A549 (cell line): ENCODE results near the gene ARX. TPM values are rescaled to one million over a fixed set of nuclear protein-coding genes. Genes with fewer than 3 reads are reported as not detected.

Experiments used
- ATAC-seq, 2 experiments: fragments of 200-7000 bp in 1 of 2; fragments of >200 bp in 1 of 2; cut with Nextera tagmentation in 1 of 2; cut with Tn5 transposase in 1 of 2; 3 replicates each; pipeline versions ENCODE4 v1.8.0 to v1.9.1; 2018 to 2020; ENCODE audit warnings: mild to moderate bottlenecking in 1 of 2, moderate library complexity in 1 of 2
- CTCF ChIA-PET: fragments of 300-600 bp; sonication (Branson Sonifier 250); formaldehyde crosslinking; extraction: SDS; loops from one replicate; lab custom pipeline; 2021; ENCODE audit warnings: antibody characterized with exemption, inconsistent platforms; lab: Yijun Ruan, JAX
- POLR2A ChIA-PET: fragments of 350-600 bp; formaldehyde crosslinking; extraction: SDS; loops from one replicate; lab custom pipeline; 2021; ENCODE audit warnings: antibody characterized with exemption, inconsistent platforms; lab: Yijun Ruan, JAX
- DNase-seq, 2 experiments: peaks; one replicate each; pipeline versions ENCODE4 v3.0.0 to v3.0.0-alpha.2; 2011 to 2016; ENCODE audit warnings: low read depth in 1 of 2, low spot score in 1 of 2
- FAIRE-seq: peaks from 2 replicates; lab custom pipeline; 2011; peaks lifted over from hg19 to GRCh38; lab: Jason Lieb, UNC
- H3K27ac ChIP-seq, 2 experiments: fragments of >200 bp; sonication (Bioruptor Twin); formaldehyde crosslinking; 3 replicates each; pipeline ENCODE4 v1.5.1; 2016 to 2017
- H3K4me1 ChIP-seq: fragments of >200 bp; sonication (Bioruptor Twin); formaldehyde crosslinking; 3 replicates; pipeline ENCODE4 v1.6.1; 2016
- H3K4me2 ChIP-seq: fragments of >200 bp; sonication (Bioruptor Twin); formaldehyde crosslinking; 3 replicates; pipeline ENCODE4 v1.6.1; 2016
- H3K4me3 ChIP-seq: fragments of >200 bp; sonication (Bioruptor Twin); formaldehyde crosslinking; 3 replicates; pipeline ENCODE4 v1.5.1; 2016
- H3K9me3 ChIP-seq: fragments of >200 bp; sonication (Bioruptor Twin); formaldehyde crosslinking; 3 replicates; pipeline ENCODE4 v1.6.1; 2016
- BHLHE40 ChIP-seq: IDR thresholded peaks from 2 replicates; pipeline ENCODE4 v1.6.1; 2012; ENCODE audit warnings: low read depth, low read length, inconsistent platforms
- CBX2 ChIP-seq: fragments of 200-600 bp; sonication (generic); IDR thresholded peaks from 2 replicates; pipeline ENCODE4 v1.6.1; 2016; ENCODE audit warnings: low read depth, mild to moderate bottlenecking, borderline replicate concordance
- CHD2 ChIP-seq: fragments of 150-350 bp; IDR thresholded peaks from 2 replicates; pipeline ENCODE4 v1.6.1; 2014; ENCODE audit warnings: low read length; ENCODE audit not compliant: partially characterized antibody
- CHD4 ChIP-seq: fragments of 200-600 bp; sonication (generic); IDR thresholded peaks from 2 replicates; pipeline ENCODE4 v1.6.1; 2016; ENCODE audit warnings: antibody characterized with exemption, mild to moderate bottlenecking, borderline replicate concordance
- EP300 ChIP-seq, 2 experiments: fragments of >200 bp; sonication (Bioruptor Twin); formaldehyde crosslinking; IDR thresholded peaks; 2 replicates in 1 of 2; 3 replicates in 1 of 2; pipeline ENCODE4 v1.6.1; 2016 to 2017
- ESRRA ChIP-seq: fragments of 150-350 bp; IDR thresholded peaks from 2 replicates; pipeline ENCODE4 v1.6.1; 2014; ENCODE audit warnings: mild to moderate bottlenecking, low read length, borderline replicate concordance
- FOSB ChIP-seq: fragments of 250-450 bp; sonication (Bioruptor Pico); IDR thresholded peaks from 2 replicates; pipeline ENCODE4 v1.5.0; 2020; ENCODE audit warnings: mild to moderate bottlenecking, moderate library complexity
- GATA3 ChIP-seq: IDR thresholded peaks from 2 replicates; pipeline ENCODE4 v1.6.1; 2012; ENCODE audit warnings: borderline replicate concordance
- HOXB13 ChIP-seq: fragments of 250-450 bp; sonication (Bioruptor Pico); IDR thresholded peaks from 2 replicates; pipeline ENCODE4 v1.5.0; 2020; ENCODE audit warnings: low read depth, mild to moderate bottlenecking, moderate library complexity
- JUN ChIP-seq, 2 experiments: fragments of >200 bp; sonication (Bioruptor Twin); formaldehyde crosslinking; IDR thresholded peaks; 2 replicates in 1 of 2; 3 replicates in 1 of 2; pipeline ENCODE4 v1.6.1; 2016 to 2017
- JUNB ChIP-seq: fragments of >200 bp; sonication (Bioruptor Twin); formaldehyde crosslinking; IDR thresholded peaks from 2 replicates; pipeline ENCODE4 v1.6.1; 2016
- KDM1A ChIP-seq: fragments of 200-600 bp; sonication (generic); IDR thresholded peaks from 2 replicates; pipeline ENCODE4 v1.6.1; 2016; ENCODE audit warnings: low read depth, mild to moderate bottlenecking
- KDM5A ChIP-seq: fragments of 200-600 bp; sonication (generic); IDR thresholded peaks from 2 replicates; pipeline ENCODE4 v1.6.1; 2016; ENCODE audit warnings: antibody characterized with exemption, mild to moderate bottlenecking
- MAFK ChIP-seq: fragments of 450-650 bp; IDR thresholded peaks from 2 replicates; pipeline ENCODE4 v1.6.1; 2014; ENCODE audit not compliant: partially characterized antibody
- MAZ ChIP-seq: fragments of 150-350 bp; IDR thresholded peaks from 2 replicates; pipeline ENCODE4 v1.6.1; 2014; ENCODE audit warnings: antibody characterized with exemption, low read depth, low read length, borderline replicate concordance
- MYC ChIP-seq: IDR thresholded peaks from 2 replicates; pipeline ENCODE4 v1.6.1; 2012; ENCODE audit warnings: mild to moderate bottlenecking, inconsistent platforms, low read length, improper control_type of control experiment, borderline replicate concordance
- NFE2L2 ChIP-seq: fragments of 150-350 bp; conservative IDR thresholded peaks from 2 replicates; pipeline ENCODE4 v1.6.1; 2014; ENCODE audit warnings: low read length
- NPAS2 ChIP-seq: fragments of 250-450 bp; sonication (Bioruptor Pico); IDR thresholded peaks from 2 replicates; pipeline ENCODE4 v1.8.0; 2022; ENCODE audit warnings: mild to moderate bottlenecking, moderate library complexity, borderline replicate concordance
- PHF8 ChIP-seq: fragments of 200-600 bp; sonication (generic); IDR thresholded peaks from 2 replicates; pipeline ENCODE4 v1.6.1; 2016; ENCODE audit warnings: low read depth, mild to moderate bottlenecking, antibody characterized with exemption, moderate library complexity, borderline replicate concordance
- POLR2AphosphoS2 ChIP-seq: conservative IDR thresholded peaks from 2 replicates; pipeline ENCODE4 v1.6.1; 2012; ENCODE audit warnings: low read length, improper control_type of control experiment, inconsistent platforms
- RAD21 ChIP-seq, 2 experiments: fragments of >200 bp in 1 of 2; sonication (Bioruptor Twin) in 1 of 2; formaldehyde crosslinking in 1 of 2; IDR thresholded peaks in 1 of 2; conservative IDR thresholded peaks in 1 of 2; 2 replicates in 1 of 2; 3 replicates in 1 of 2; pipeline ENCODE4 v1.6.1; 2012 to 2018; ENCODE audit warnings: inconsistent platforms in 1 of 2
- RARB ChIP-seq: fragments of 250-450 bp; sonication (Bioruptor Pico); IDR thresholded peaks from 2 replicates; pipeline ENCODE4 v1.8.0; 2021; ENCODE audit warnings: mild to moderate bottlenecking, moderate library complexity
- TP53 ChIP-seq: fragments of 250-450 bp; sonication (Bioruptor Pico); IDR thresholded peaks from 2 replicates; pipeline ENCODE4 v1.5.0; 2021; ENCODE audit warnings: mild to moderate bottlenecking, moderate library complexity
- ZFP36 ChIP-seq: fragments of 450-650 bp; IDR thresholded peaks from 2 replicates; pipeline ENCODE4 v1.6.1; 2014; ENCODE audit warnings: borderline replicate concordance; ENCODE audit not compliant: partially characterized antibody
- ZNF302 ChIP-seq: fragments of 250-450 bp; sonication (Bioruptor Pico); IDR thresholded peaks from 2 replicates; pipeline ENCODE4 v1.9.0; 2021; ENCODE audit warnings: inconsistent platforms, mild to moderate bottlenecking, moderate library complexity
- ZSCAN20 ChIP-seq: fragments of 250-450 bp; sonication (Bioruptor Pico); IDR thresholded peaks from 2 replicates; pipeline ENCODE4 v1.8.0; 2022; ENCODE audit warnings: mild to moderate bottlenecking, moderate library complexity
- WGBS: methylation state at CpG from one replicate; pipeline ENCODE4 v1.1.6; 2017; ENCODE audit errors: missing lambda C conversion rate; 5-methylcytosine and 5-hydroxymethylcytosine counted together
- polyA plus RNA-seq, 4 experiments: library from polyadenylated mRNA; depleted of rRNA in 3 of 4; stranded (reverse); fragments of >200 nt; fragmentation: RNase III in 1 of 4; extraction: RNeasy Plus Mini Kit Qiagen cat#74134 plus additional on column Dnase treatment in 1 of 4; gene quantifications; 2 replicates in 3 of 4; 3 replicates in 1 of 4; pipeline ENCODE4 v1.2.3, GENCODE V29; 2011 to 2017
- TF ChIP-seq, protein P1 (sequence below): fragments of >200 bp; sonication (Bioruptor Twin); formaldehyde crosslinking; IDR thresholded peaks from 3 replicates; pipeline ENCODE4 v1.6.1; 2016
- TF ChIP-seq, protein P2 (sequence below): fragments of >200 bp; sonication (Bioruptor Twin); formaldehyde crosslinking; IDR thresholded peaks from 2 replicates; pipeline ENCODE4 v1.6.1; 2016
- TF ChIP-seq, protein P3 (sequence below): IDR thresholded peaks from 2 replicates; pipeline ENCODE4 v1.6.1; 2012
- TF ChIP-seq, protein P4 (sequence below): fragments of 150-350 bp; IDR thresholded peaks from 2 replicates; pipeline ENCODE4 v1.6.1; 2014; ENCODE audit warnings: low read depth, mild to moderate bottlenecking, low read length

The ARX gene
- polyA plus RNA-seq, 2 of the 4 experiments (the other 2 are of a cell fraction), result 0.40 to 1.00 TPM

DNA sequence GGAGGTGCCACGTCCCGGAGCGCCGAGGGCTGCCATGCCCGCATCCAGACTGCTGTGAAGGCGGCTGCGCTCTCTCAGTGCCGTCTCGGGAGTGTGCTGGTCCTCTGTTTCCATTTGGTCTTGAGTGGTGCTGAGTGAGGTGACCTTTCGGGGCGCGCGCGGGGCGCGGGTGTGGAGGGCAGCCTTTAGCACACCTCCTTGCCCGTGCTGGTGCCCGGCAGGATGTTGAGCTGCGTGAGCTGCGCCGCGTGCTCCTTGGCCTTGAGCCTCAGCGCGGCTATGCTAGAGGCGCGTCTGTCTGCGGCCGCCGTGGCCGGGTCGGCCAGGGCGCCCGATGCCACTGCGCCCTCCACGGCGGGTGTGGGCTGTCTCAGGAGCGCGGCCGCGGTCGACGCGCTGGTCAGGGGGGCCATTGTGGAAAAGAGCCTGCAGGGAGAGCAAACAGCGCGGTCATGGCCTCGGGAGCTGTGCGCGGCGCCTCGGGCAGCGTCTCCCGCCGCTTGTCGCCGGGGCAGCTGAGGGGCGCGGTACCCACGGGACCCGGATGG, 11.2 kb downstream of the ARX start:
- CTCF ChIA-PET, result no interaction called here
- Histone ChIP-seq H3K27ac (no peak overlapping the region), H3K4me2 (no peak overlapping the region), H3K4me3 (no peak overlapping the region), H3K9me3 (no peaks in the 10 kb centered on the region), H3K4me1 (no peaks in the 10 kb centered on the region)
- no peak; a peak in 2 of 6 replicates for ATAC-seq
- FAIRE-seq, result no peak
- DNase-seq, result no peak
- TF ChIP-seq ZSCAN20 (no peak), JUNB (no peak), GATA3 (no peak), POLR2AphosphoS2 (no peak), MAFK (no peak), JUN (IDR thresholded peaks at IDR 0.05) (no peak), ZFP36 (no peak), CHD2 (no peak), ESRRA (no peak), EP300 (IDR thresholded peaks at IDR 0.05) (no peak), BHLHE40 (no peak), HOXB13 (CRISPR knock-in tag) (no peak), RARB (CRISPR knock-in tag) (no peak), CBX2 (no peak), ZNF302 (CRISPR knock-in tag) (no peak), TP53 (CRISPR knock-in tag) (no peak), KDM1A (no peak)
- TF ChIP-seq, protein P1, sequence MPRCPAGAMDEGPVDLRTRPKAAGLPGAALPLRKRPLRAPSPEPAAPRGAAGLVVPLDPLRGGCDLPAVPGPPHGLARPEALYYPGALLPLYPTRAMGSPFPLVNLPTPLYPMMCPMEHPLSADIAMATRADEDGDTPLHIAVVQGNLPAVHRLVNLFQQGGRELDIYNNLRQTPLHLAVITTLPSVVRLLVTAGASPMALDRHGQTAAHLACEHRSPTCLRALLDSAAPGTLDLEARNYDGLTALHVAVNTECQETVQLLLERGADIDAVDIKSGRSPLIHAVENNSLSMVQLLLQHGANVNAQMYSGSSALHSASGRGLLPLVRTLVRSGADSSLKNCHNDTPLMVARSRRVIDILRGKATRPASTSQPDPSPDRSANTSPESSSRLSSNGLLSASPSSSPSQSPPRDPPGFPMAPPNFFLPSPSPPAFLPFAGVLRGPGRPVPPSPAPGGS, result no peak
- POLR2A ChIA-PET, result no interaction called here
- 93% methylated on average over 15 of the region's 59 CpGs for WGBS

DNA sequence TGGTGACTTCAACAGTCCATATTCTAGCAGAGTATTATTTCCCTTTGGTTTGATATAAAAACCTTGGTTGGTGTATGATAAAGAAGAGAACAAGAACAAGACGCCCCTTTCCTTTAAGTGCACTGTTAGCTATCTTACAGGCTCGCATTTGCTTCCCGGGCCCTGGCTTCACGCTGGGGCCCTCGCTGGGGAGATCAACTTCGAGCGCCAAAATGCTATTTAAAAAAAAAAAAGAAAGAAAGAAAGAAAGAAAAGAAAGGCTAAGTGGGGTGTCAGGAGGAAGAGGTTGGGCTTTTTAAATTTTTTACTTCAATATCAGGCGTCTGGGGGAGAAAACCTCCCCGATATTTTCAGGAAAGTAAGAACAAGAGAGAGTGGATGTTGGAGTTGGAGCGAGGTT, 11.7 kb downstream of the ARX start:
- POLR2A ChIA-PET, result no interaction called here
- DNase-seq, result no peak
- Histone ChIP-seq H3K4me1 (no peaks in the 10 kb centered on the region), H3K4me2 (no peak overlapping the region), H3K9me3 (no peaks in the 10 kb centered on the region), H3K27ac (no peak overlapping the region)
- WGBS, result 89% methylated on average over 10 of the region's 10 CpGs
- CTCF ChIA-PET, result interaction anchor here (1.0 kb wide), 1 partner anchor 9 kb away, joined by 3 read pairs; no protein-coding TSS in a partner anchor
- no peak for ATAC-seq
- FAIRE-seq, result no peak
- TF ChIP-seq KDM1A (no peak), PHF8 (no peak), ZSCAN20 (no peak), CBX2 (no peak)
- TF ChIP-seq, protein P2, sequence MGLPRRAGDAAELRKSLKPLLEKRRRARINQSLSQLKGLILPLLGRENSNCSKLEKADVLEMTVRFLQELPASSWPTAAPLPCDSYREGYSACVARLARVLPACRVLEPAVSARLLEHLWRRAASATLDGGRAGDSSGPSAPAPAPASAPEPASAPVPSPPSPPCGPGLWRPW, result no peak
- TF ChIP-seq, all 56 proteins: peak for 0
- H3K4me3 ChIP-seq, result no peak overlapping the region

DNA sequence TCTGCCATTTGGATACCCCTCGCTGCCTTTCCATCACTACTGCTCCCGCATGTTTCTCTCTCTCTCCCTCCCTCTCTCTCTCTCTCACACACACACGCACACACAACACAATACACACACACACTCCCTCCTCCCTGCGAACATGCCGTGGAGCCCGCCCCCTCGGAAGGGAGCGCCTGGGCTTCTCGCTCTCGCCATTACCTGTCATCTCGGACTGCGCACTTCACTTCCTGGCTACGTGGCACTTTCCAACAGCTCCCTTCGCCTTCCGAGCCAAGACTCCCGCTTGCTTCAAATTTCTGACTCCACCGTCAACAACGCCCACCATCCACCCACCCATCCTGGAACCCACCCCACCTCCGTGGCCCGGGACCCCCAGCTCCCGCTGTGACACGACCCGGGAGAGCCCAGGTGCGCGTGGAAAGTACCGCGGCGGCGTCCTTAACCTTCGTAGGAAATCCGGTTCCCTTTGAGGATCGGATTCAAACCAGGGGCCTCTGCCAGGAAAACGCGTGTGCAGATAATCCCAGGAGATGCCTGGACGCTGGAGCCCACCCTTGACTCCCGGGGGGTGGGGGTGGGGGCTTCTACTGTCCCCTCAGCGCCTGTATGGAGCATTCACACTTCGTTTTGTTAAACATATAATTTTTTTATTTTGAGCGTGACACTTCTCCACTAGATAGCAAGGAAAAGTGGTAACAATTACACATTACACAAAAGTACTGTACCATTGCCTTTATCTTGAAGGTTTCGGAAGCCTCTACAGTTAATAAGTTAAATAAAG, 12.5 kb downstream of the ARX start:
- ChIA-PET POLR2A (no interaction called here), CTCF (interaction anchor here (1.0 kb wide), 1 partner anchor 9 kb away, joined by 3 read pairs; no protein-coding TSS in a partner anchor)
- ATAC-seq (no peak), FAIRE-seq (peak; percentile 13), DNase-seq (no peak)
- 92% methylated on average over 35 of the region's 40 CpGs for WGBS
- H3K4me1 ChIP-seq, result no peaks in the 10 kb centered on the region
- H3K27ac ChIP-seq, result no peak overlapping the region
- H3K9me3 ChIP-seq, result no peaks in the 10 kb centered on the region
- TF ChIP-seq NFE2L2 (no peak), NPAS2 (CRISPR knock-in tag) (no peak), ZSCAN20 (no peak), KDM5A (no peak), MAZ (no peak), CHD4 (no peak), CHD2 (no peak), KDM1A (no peak), POLR2AphosphoS2 (no peak), MYC (no peak), FOSB (CRISPR knock-in tag) (no peak), JUN (IDR thresholded peaks at IDR 0.05) (no peak), JUNB (no peak), RAD21 (conservative IDR thresholded peaks at IDR 0.05 in 1 of 2, IDR thresholded peaks at IDR 0.05 in 1 of 2) (no peak)
- TF ChIP-seq, protein P3, sequence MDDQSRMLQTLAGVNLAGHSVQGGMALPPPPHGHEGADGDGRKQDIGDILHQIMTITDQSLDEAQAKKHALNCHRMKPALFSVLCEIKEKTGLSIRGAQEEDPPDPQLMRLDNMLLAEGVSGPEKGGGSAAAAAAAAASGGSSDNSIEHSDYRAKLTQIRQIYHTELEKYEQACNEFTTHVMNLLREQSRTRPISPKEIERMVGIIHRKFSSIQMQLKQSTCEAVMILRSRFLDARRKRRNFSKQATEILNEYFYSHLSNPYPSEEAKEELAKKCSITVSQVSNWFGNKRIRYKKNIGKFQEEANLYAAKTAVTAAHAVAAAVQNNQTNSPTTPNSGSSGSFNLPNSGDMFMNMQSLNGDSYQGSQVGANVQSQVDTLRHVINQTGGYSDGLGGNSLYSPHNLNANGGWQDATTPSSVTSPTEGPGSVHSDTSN, result no peak
- TF ChIP-seq, protein P4, sequence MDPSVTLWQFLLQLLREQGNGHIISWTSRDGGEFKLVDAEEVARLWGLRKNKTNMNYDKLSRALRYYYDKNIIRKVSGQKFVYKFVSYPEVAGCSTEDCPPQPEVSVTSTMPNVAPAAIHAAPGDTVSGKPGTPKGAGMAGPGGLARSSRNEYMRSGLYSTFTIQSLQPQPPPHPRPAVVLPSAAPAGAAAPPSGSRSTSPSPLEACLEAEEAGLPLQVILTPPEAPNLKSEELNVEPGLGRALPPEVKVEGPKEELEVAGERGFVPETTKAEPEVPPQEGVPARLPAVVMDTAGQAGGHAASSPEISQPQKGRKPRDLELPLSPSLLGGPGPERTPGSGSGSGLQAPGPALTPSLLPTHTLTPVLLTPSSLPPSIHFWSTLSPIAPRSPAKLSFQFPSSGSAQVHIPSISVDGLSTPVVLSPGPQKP, result no peak
- H3K4me2 ChIP-seq, result no peak overlapping the region
- no peak overlapping the region for H3K4me3 ChIP-seq
